DMS153 treated with DMSO at 0.1 percent for 48 hours (cell line): Measurements from ENCODE around the gene ZNF428.

Experiments
- DNase-seq: peaks from one replicate; lab custom pipeline; 2025; ENCODE audit not compliant: unreplicated experiment; lab: John Stamatoyannopoulos, UW

Gene ZNF428

GRCh38 chr19:43564800-43565199 lies 54.6 kb downstream of the ZNF428 start:
- no peak for DNase-seq

GRCh38 chr19:43563816-43564457 lies 55.5 kb downstream of the ZNF428 start:
- no peak for DNase-seq

- peak; percentile 48 for DNase-seq
Observed at GRCh38 chr19:43562698-43563241, 56.7 kb downstream of the ZNF428 start.

- no peak for DNase-seq
Observed at GRCh38 chr19:43562226-43562697, 57.2 kb downstream of the ZNF428 start.

- DNase-seq: no peak
Observed at GRCh38 chr19:43561139-43561970, 58.1 kb downstream of the ZNF428 start.

- no peak for DNase-seq
Observed at GRCh38 chr19:43560687-43561086, 58.7 kb downstream of the ZNF428 start.
